ENCODE results near the gene TMEM106A.

- no peak for TF ChIP-seq CTCF (conservative IDR thresholded peaks at IDR 0.05 in 1 of 2, IDR thresholded peaks at IDR 0.05 in 1 of 2; ENCODE audit: low read depth in 1 of 2, low read length in 2 of 2)
- TF ChIP-seq EZH2 (IDR thresholded peaks at IDR 0.05; ENCODE audit: low read length, missing control alignments), result no peak
Measured at GRCh38 chr17:43220511-43221125, 8.9 kb downstream of the TMEM106A start.

Measured in fibroblast of lung (primary cell).